ENCODE data around the gene ZNF638. TPM values are rescaled to one million over a fixed set of nuclear protein-coding genes. Genes with fewer than 3 reads are reported as not detected.
A peak's percentile ranks its signal among the peaks of the same experiment; 100 is the strongest.

ZNF638 gene
- total and polyA plus RNA-seq, 9 of the 15 experiments (the other 6 are each of a cell fraction or from before 2014, with no cell fraction given), result 53.3 to 165 (median 98.8) TPM

- H3K4me1 ChIP-seq (replicated peaks in 1 of 2; ENCODE audit: control insufficient read depth in 2 of 2, insufficient read depth in 2 of 2, low read length in 2 of 2), result peaks cover 0 to 14% of the 10 kb centered on the region in 2 experiments; a peak in 3 of 5 replicates
- peak overlapping the region; percentile 68 to 69 for H3K9ac ChIP-seq (ENCODE audit: insufficient read depth in 1 of 2, low read depth in 2 of 2, low read length in 2 of 2)
- peak overlapping the region; percentile 78 for H3K27ac ChIP-seq (ENCODE audit: extremely low read depth, low read depth, low read length)
- peaks cover 28% of the 10 kb centered on the region for H3K79me2 ChIP-seq (ENCODE audit: control insufficient read depth, insufficient read depth, low read length)
- TF ChIP-seq NFRKB (IDR thresholded peaks at IDR 0.05; ENCODE audit: low read depth) (peak; percentile 76; the same call in 1 of the 2 replicates), YY1 (IDR thresholded peaks at IDR 0.05; ENCODE audit: borderline replicate concordance in 1 of 3, control insufficient read depth in 1 of 3, extremely low read depth in 1 of 3, insufficient read depth in 3 of 3, insufficient read length in 1 of 3, insufficient replicate concordance in 2 of 3, low read depth in 1 of 3, low read length in 2 of 3) (peak in 1 of 3 experiments; percentile 2), BCL6 (CRISPR knock-in tag; IDR thresholded peaks at IDR 0.05) (no peak), NRF1 (conservative IDR thresholded peaks at IDR 0.05 in 1 of 2, IDR thresholded peaks at IDR 0.05 in 1 of 2) (peak; percentile 61 to 64), SP1 (CRISPR knock-in tag; IDR thresholded peaks at IDR 0.05) (no peak), POLR2A (conservative IDR thresholded peaks at IDR 0.05) (peak; percentile 57), TSC22D4 (tag; IDR thresholded peaks at IDR 0.05) (no peak), ZBTB43 (CRISPR knock-in tag; IDR thresholded peaks at IDR 0.05) (no peak), ZC3H11A (IDR thresholded peaks at IDR 0.05; ENCODE audit: low read depth, low read length) (no peak), EP400 (IDR thresholded peaks at IDR 0.05) (0 out of 2 replicates have a peak, but pooled peaks have one; percentile 16)
- H4K20me1 ChIP-seq (replicated peaks; ENCODE audit: control insufficient read depth, insufficient read depth, low read length), result no peaks in the 10 kb centered on the region
- H3K9me3 ChIP-seq (replicated peaks; ENCODE audit: control insufficient read depth, insufficient read depth, low read depth, low read length), result no peaks in the 10 kb centered on the region
- H3K9me1 ChIP-seq (ENCODE audit: control insufficient read depth, insufficient read depth, low read length), result no peaks in the 10 kb centered on the region
- in situ Hi-C loops (cut with MboI), result no loop called here
- H3K4me3 ChIP-seq, result peak overlapping the region; percentile 23
- FAIRE-seq (peak; percentile 48), DNase-seq (ENCODE audit: extremely low read depth in 1 of 4, low spot score in 3 of 4) (peak in 1 of 4 experiments; percentile 16), ATAC-seq (peak; percentile 85)
- peaks cover 28% of the 10 kb centered on the region for H3K36me3 ChIP-seq (ENCODE audit: control insufficient read depth, insufficient read depth, low read length)
- ChIA-PET POLR2A (interaction anchor here (0.6 to 1.2 kb wide), 4 partner anchors 10 to 81 kb away, joined by 3 to 4 read pairs (median 3); no protein-coding TSS in a partner anchor), CTCF (ENCODE audit: low intra/inter-chr PET ratio) (no interaction called here)
- TSS peak; percentile 58 for BruUV-seq (replicated peaks)
- intact Hi-C loops (cut with micrococcal nuclease), result no loop called here
- 10% methylated on average over 4 of the region's 16 CpGs for WGBS (ENCODE audit: insufficient coverage, low coverage, missing lambda C conversion rate)
- H3K4me2 ChIP-seq (ENCODE audit: insufficient read depth, low read length), result peak overlapping the region; percentile 56
- H2AFZ ChIP-seq (ENCODE audit: low read depth, low read length), result peak overlapping the region; percentile 35; the same call in 1 of the 2 replicates
- H3K27me3 ChIP-seq (ENCODE audit: control insufficient read depth in 2 of 2, insufficient read depth in 2 of 2, low read length in 2 of 2), result no peaks in the 10 kb centered on the region
Observed at GRCh38 chr2:71417300-71418202, 86.0 kb downstream of the ZNF638 start.

All from K562 (cell line).